ENCODE data around the gene SLC35F2. TPM values are rescaled to one million over a fixed set of nuclear protein-coding genes. Genes with fewer than 3 reads are reported as not detected.

Gene SLC35F2
- total RNA-seq, 1 experiment from 2014 or later, result 62.4 TPM

DNA sequence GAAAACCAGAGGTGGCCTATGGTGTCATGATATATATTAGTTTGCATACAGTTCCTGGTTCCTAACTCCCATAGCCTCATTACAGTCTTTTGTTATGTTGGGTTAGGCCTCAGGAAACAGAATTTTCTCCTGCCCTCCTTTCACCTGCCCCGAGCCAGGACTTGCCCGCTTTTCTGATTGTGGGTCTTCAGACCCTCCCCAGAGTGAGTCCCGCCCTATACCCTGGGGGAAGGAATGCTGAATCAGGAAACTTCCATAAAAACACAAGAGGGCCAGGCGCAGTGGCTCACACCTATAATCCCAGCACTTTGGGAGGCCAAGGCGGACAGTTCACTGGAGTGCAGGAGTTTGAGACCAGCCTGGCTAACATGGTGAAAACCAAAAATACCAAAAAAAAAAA lies 70.9 kb downstream of the SLC35F2 start:
- Mint-ChIP-seq H3K4me3 (ENCODE audit: unreplicated experiment) (no peak overlapping the region), H3K27ac (ENCODE audit: low read depth, unreplicated experiment) (no peak overlapping the region), H3K4me1 (ENCODE audit: insufficient read depth, unreplicated experiment) (peaks cover 6% of the 10 kb centered on the region), H3K36me3 (ENCODE audit: insufficient read depth, unreplicated experiment) (peaks cover 36% of the 10 kb centered on the region), H3K27me3 (ENCODE audit: insufficient read depth, unreplicated experiment) (no peaks in the 10 kb centered on the region), H3K9me3 (ENCODE audit: unreplicated experiment) (no peaks in the 10 kb centered on the region)
- intact Hi-C loops (cut with micrococcal nuclease), result no loop called here
- POLR2A ChIA-PET, result no interaction called here
- no peak for DNase-seq (ENCODE audit: unreplicated experiment)
- TF ChIP-seq CTCF (IDR thresholded peaks at IDR 0.05; ENCODE audit: unreplicated experiment), result no peak
- BruUV-seq (replicated peaks), result no TSS peak
- CTCF ChIA-PET, result no interaction called here

- CTCF ChIA-PET, result interaction anchor here (0.7 to 1.0 kb wide), 3 partner anchors 11 to 222 kb away, joined by 3 to 4 read pairs (median 3); no protein-coding TSS in a partner anchor
- H3K4me1 Mint-ChIP-seq (ENCODE audit: insufficient read depth, unreplicated experiment), result peaks cover 6% of the 10 kb centered on the region
- no TSS peak for BruUV-seq (replicated peaks)
- H3K36me3 Mint-ChIP-seq (ENCODE audit: insufficient read depth, unreplicated experiment), result peaks cover 12% of the 10 kb centered on the region
- intact Hi-C loops (cut with micrococcal nuclease), result no loop called here
- peak; percentile 47 for DNase-seq (ENCODE audit: unreplicated experiment)
- POLR2A ChIA-PET, result no interaction called here
- no peak for TF ChIP-seq CTCF (IDR thresholded peaks at IDR 0.05; ENCODE audit: unreplicated experiment)
- H3K27me3 Mint-ChIP-seq (ENCODE audit: insufficient read depth, unreplicated experiment), result no peaks in the 10 kb centered on the region
- no peak overlapping the region for H3K4me3 Mint-ChIP-seq (ENCODE audit: unreplicated experiment)
- H3K27ac Mint-ChIP-seq (ENCODE audit: low read depth, unreplicated experiment), result no peak overlapping the region
- H3K9me3 Mint-ChIP-seq (ENCODE audit: unreplicated experiment), result no peaks in the 10 kb centered on the region
Observed at GRCh38 chr11:107785401-107785800, 73.2 kb downstream of the SLC35F2 start.

GRCh38 chr11:107783121-107783520 lies 75.5 kb downstream of the SLC35F2 start:
- Mint-ChIP-seq H3K27me3 (ENCODE audit: insufficient read depth, unreplicated experiment) (no peaks in the 10 kb centered on the region), H3K4me3 (ENCODE audit: unreplicated experiment) (no peak overlapping the region), H3K9me3 (ENCODE audit: unreplicated experiment) (no peaks in the 10 kb centered on the region), H3K4me1 (ENCODE audit: insufficient read depth, unreplicated experiment) (peaks cover 6% of the 10 kb centered on the region), H3K36me3 (ENCODE audit: insufficient read depth, unreplicated experiment) (peaks cover 5% of the 10 kb centered on the region), H3K27ac (ENCODE audit: low read depth, unreplicated experiment) (no peak overlapping the region)
- ChIA-PET POLR2A (interaction anchor here (0.6 kb wide), 1 partner anchor 189 kb away, joined by 3 read pairs; no protein-coding TSS in a partner anchor), CTCF (interaction anchor here (0.6 to 1.4 kb wide), 3 partner anchors 14 to 1296 kb away, joined by 3 to 5 read pairs (median 3); partner anchors contain the start of gene CUL5)
- TF ChIP-seq CTCF (IDR thresholded peaks at IDR 0.05; ENCODE audit: unreplicated experiment), result no peak
- no peak for DNase-seq (ENCODE audit: unreplicated experiment)
- no TSS peak for BruUV-seq (replicated peaks)
- intact Hi-C loops (cut with micrococcal nuclease), result no loop called here

DNA sequence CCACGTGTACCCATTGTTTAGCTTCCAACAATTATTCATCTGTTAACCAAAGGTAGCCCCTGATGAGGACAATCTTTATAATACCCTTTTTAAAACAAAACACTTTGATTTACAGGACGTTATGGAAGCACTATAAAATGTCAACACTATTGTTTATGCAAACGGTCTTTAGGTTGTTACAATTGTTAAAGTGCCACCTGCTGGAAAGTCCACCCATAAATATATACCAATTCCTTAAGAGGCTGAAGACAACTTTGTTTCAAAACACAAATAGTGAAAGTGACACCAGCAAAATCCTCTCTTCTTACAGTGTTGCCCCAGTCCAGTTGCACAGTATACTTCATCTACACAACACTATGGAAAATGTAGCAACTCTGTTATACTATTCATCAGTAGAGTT lies 77.8 kb downstream of the SLC35F2 start:
- ChIA-PET CTCF (interaction anchor here (0.5 to 2.8 kb wide), 2 partner anchors 9 to 16 kb away, joined by 3 to 9 read pairs; no protein-coding TSS in a partner anchor), POLR2A (interaction anchor here (0.6 kb wide), 1 partner anchor 290 kb away, joined by 3 read pairs; no protein-coding TSS in a partner anchor)
- peak; percentile 17 for DNase-seq (ENCODE audit: unreplicated experiment)
- no TSS peak for BruUV-seq (replicated peaks)
- H3K9me3 Mint-ChIP-seq (ENCODE audit: unreplicated experiment), result no peaks in the 10 kb centered on the region
- no peak overlapping the region for H3K27ac Mint-ChIP-seq (ENCODE audit: low read depth, unreplicated experiment)
- H3K4me3 Mint-ChIP-seq (ENCODE audit: unreplicated experiment), result no peak overlapping the region
- H3K36me3 Mint-ChIP-seq (ENCODE audit: insufficient read depth, unreplicated experiment), result no peaks in the 10 kb centered on the region
- intact Hi-C loops (cut with micrococcal nuclease), result no loop called here
- H3K27me3 Mint-ChIP-seq (ENCODE audit: insufficient read depth, unreplicated experiment), result no peaks in the 10 kb centered on the region
- H3K4me1 Mint-ChIP-seq (ENCODE audit: insufficient read depth, unreplicated experiment), result peaks cover 6% of the 10 kb centered on the region
- no peak for TF ChIP-seq CTCF (IDR thresholded peaks at IDR 0.05; ENCODE audit: unreplicated experiment)
